Daoy (cell line): ENCODE results near the gene PFN2. TPM values are rescaled to one million over a fixed set of nuclear protein-coding genes. Genes with fewer than 3 reads are reported as not detected.
"Not testable (repeated sequence)": the region's sequence is repeated elsewhere in the genome, so short reads cannot be mapped to it uniquely, and the experiment has no call there.

ENCODE experiments used
- DNase-seq: peaks from one replicate; pipeline ENCODE4 v3.0.0-alpha.2; 2015; ENCODE audit warnings: low read depth
- total RNA-seq: library from RNA; depleted of rRNA; stranded (reverse); fragments of >200 nt; shearing (Covaris generic); gene quantifications from 2 replicates; pipeline ENCODE4 v1.2.3, GENCODE V29; 2014; rRNA removed

The PFN2 gene
- 243 and 282 TPM in 2 replicates for total RNA-seq

- peak; percentile 87 for DNase-seq
These were observed at the start of gene PFN2 for GRCh38 chr3:149970716-149971402. TSS of gene PFN2 (minus strand) at chr3:149970895. CDS start at chr3:149970856, 39 bp downstream.

- no peak for DNase-seq
These were observed 45.2 kb upstream of the PFN2 start for GRCh38 chr3:150015901-150016300.

GRCh38 chr3:150014782-150015181 lies 44.1 kb upstream of the PFN2 start:
- no peak for DNase-seq

GRCh38 chr3:150013801-150014200 lies 43.1 kb upstream of the PFN2 start:
- DNase-seq, result no peak

DNA sequence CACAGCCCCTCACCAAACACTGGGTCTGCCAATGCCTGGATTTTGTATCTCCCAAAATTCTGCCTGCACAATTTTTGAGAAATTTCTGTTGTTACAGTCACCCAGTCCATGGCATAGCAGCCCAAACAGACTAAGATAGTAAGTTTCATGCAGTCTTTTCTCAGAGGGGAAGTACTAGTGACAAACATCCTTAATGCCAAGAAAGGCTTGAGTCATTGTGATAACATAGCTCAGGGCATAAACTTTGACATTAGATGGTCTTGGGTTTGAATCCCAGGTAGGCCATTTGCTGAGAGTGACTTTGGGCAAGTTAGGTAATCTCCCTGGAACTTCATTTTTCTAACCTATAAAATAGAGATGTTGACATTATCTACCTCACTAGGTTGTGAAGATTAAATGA lies 36.1 kb upstream of the PFN2 start:
- DNase-seq, result no peak

DNA sequence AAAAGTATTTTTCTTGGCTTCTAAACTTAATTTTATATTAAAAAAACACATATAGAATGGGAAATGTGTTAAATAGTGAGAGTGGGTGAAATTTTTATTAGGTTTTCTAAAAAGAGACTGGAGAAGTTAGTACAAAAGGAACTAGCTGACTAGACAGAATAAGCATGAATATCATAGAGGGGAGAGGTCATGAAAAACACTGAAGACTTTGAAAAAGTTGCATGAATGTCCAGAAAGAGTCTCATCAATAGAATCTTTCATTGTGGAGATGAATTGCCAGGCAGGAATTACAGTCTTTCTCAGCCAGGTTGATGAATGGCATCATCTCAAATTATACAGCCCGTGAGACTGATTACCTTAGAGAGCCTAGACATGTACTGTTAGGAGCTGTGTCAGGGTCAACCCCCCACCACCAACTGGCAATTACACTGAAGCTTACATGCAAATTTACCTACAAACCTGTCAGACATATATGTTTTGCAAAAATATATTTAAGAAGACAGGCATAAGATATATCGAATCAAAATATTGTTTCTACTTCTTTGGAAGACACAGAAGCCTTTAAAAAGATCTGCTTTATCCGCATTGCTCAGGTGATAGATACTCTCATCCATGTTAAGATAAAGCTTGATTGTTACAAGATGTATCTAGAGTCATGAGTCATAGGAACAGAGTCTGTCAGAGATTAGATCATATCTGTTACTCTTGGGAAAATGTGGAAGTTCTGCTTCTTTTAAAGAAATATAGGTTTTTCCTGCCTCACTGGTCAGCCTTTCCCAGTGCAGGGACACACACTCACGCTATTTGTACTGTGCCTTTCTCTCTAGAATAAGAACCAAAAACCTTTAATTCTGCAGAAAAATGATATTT lies 34.8 kb upstream of the PFN2 start:
- DNase-seq, result peak; percentile 13

DNA sequence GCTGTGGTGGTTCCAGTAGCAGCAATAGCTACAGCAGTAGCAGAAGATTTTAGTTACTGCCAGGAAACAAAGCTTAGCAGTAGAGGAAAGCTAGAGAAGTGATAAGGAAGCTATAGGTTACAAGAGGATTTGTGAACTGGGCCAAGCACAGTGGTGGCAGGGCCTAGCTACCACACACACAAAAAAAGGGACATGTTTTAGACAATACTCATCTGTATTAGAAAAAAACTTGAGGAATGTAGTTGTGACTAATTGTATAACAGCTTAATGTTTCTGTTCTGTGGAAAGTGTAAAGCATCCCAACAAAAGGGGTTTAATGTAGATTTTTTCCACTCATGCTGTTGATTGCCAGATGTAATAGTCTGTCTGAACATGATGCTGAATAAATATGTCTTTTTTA lies 29.9 kb upstream of the PFN2 start:
- DNase-seq, result no peak

- no peak for DNase-seq
These were observed 28.7 kb upstream of the PFN2 start for GRCh38 chr3:149999421-149999820.

- DNase-seq, result no peak
These were observed 28.3 kb upstream of the PFN2 start for GRCh38 chr3:149998946-149999345.

DNA sequence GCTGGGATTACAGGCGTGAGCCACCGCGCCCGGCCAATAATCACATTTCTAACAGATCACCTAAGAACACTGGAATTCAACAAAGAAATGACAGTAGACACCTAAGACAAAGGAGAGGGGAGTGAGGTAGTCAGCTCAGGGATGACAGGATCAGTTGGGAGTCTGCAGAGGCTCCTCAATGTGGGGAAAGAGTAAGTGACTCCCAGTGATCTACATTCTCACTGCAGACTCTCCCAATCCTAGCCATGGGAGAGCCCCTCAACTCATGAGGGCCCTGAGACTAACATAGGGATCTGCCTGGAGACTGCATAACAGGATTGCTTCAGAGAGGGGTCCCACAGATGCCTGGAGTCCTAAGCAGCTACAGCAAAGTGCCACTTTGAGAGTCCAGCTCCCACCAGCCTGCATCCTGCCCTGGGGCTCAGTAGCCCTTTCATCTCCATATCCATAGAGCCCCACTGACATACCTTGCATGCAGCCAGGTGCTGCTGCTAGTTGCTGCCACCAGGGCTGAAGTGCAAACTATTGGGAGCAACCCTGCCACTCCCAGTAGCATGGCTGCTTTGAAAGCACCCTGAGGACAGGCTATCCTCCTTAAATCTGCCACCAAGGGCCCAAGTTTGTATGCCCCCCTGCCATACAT lies 21.8 kb upstream of the PFN2 start:
- DNase-seq, result no peak

DNA sequence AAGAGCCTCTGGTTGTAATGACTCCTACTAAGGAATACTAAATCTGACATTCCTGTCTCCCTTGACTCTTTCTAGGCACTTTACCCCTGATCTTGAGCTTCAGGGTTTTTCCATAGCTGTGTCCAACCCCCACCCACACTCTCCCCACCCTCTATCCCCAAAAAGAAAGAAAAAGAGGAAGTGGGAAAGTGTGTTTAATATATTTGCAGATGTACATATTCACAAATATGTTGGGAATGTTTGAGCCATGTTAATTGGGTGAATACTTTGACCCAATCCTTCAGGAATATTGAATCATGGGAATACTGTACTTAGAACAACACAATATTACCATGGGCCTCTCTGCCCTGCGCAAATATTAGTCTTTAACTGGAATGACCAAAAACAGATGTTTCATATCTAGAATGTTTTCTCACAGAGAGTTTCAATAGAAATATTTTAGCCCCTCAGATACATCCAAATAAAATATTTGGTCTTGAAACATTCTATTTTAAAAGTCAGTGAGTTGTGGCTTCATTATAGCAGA lies 19.8 kb upstream of the PFN2 start:
- no peak for DNase-seq

DNA sequence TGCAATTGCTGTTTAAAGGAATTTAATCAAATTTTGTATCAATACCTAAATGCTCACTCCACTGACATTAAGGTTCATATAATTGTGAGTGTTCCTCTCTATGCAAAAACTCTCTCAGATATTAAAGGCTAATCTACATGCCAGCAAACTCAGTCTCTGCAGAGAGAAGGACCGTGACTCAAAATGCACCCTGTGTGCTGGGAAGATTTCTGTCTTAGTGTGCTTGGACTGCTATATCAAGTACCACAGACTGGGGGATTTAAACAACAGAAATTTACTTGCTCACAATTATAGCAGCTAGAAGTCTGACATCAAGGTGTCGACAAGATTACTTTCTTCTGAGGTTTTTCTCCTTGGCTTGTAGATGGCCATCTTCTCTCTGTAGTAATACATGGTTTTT lies 18.6 kb upstream of the PFN2 start:
- DNase-seq, result no peak

DNA sequence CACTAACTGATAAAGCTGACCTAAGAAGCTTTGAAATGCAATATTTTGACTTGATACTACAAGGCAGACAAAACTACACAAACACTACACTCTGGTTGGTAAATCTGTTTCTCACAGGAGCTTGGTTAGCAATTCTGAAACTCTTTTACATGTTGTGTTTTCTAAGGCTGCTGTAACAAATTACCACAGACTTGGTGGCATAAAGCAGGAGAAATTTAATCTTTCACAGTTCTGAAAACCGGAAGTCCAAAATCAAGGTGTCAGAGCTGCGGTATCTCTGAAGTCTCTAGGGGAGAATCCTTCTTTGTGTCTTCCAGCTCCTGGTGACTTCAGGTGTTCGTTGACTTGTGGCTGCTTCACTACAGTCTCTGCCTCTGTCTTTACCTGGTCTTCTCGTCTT lies 12.9 kb upstream of the PFN2 start:
- DNase-seq, result no peak

DNA sequence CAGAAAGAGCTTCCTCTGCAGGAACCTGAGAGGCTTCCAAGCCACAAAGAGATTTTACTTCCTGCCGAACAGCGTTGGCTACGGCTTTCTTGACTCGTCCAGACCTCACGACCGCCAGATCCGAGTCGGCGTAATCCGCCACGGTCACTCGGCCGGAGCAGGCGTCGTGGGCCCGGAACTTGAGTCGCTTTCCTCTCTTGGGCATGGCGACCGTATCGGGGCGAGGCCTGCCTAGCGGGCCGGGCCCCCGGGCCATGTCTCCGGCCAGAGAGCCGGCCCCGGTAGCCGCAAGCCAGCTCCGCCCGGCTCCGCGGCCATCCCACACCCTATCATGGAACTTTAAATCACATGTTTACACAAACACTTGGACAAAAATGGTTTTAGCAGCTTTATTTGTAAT lies 12.4 kb upstream of the PFN2 start:
- DNase-seq, result not testable (repeated sequence)

DNA sequence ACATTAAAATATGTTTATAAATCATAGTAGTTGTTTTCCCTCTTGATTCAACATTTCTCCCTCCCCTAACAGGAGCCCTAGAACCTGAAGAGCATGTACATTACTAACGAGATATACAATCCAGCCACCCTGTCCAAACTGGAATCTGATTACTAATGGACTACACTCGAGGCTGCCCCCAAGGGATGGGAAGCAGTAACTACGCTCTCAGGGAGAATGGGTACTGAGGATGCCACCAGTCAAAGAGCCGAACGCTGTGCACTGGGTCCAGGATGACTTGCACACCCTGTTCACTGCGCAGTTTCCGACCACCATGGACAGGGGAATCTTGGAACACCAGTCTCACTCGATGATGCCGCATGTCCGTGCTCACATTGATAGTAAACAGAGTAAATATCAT lies 11.3 kb upstream of the PFN2 start:
- not testable (repeated sequence) for DNase-seq

DNA sequence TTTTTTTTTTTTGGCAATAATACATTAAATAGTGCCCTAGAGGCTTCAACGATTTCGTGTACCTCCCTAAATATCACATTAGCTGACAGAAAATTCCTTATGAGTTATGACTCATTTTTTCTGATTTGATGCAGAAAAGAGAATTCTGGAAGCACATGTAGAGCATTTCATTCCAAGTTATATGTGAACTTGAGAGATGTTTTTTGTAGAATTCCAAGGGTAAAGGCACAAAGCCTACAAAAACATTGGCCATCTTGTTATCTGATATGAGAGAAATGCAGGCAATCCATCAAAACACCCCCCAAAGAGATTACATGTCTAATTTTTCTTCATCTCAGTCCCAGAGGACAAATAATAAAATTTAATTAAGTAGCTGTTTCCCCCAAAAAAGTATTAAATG lies 6.7 kb upstream of the PFN2 start:
- no peak for DNase-seq

DNA sequence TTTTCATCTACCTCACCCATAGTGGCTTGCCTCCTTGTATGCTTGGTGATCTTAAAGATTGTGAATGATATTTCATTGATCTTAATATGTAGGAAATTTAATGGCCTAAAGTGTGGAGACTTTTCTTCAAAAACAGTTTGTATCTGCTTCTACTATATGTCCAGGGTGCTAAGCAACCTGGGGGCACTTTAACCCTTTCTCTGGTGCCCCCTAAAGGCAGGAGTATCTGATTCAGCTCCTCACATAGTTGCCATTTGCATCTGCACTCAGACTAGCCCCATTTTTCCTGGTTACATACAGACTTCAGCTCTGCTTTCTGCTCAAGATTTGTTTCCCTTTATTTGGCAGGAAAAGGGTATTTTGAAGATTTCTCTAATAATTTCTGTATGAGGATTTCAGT lies 5.2 kb upstream of the PFN2 start:
- peak; percentile 4 for DNase-seq

- DNase-seq, result peak; percentile 79
These were observed 844 bp upstream of the PFN2 start for GRCh38 chr3:149971403-149972075.

- peak; percentile 84 for DNase-seq
These were observed 567 bp downstream of the PFN2 start for GRCh38 chr3:149969940-149970715.

DNA sequence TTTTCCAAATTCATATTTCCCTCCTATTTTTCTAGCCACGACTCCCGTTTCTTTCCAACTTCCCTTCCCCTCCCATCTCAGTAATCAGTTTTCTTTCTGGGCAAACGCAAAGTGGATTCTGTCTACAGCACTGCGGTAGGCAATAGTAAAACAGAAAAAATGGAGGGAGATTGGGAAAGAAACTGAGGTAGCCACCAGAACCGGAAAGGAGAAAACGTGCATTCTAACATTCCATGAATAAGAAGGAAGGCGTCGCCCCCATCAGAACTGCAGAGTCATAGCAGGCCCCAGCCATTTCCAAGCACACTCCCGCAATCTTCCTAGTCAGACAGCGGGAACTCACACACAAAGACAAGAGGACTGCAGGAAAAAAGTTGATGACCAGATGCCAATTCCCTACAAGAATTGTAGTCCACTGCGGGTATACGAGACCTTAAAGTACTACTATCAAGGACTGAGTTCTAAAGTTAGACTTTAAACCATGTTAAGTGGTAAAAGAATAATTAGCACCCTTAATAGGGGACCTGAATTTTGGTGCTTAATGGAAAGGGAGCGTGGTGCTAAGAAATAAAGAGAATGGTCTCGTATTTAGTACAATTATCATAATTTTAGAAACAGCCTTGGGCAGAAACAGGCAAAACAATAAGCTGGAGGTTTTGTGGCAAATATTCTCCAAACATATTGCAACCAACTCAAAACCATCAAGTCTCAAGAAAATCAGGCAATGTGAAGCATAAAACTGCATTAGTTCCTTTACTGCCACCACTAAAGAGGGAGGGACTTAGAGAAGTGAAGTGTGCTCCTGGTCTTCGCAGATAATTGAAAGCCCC lies 1.4 kb downstream of the PFN2 start:
- peak; percentile 89 for DNase-seq
